Neural progenitor cell (in vitro differentiated cells): ENCODE measurements around the gene CTXN1.

Experiments used
- CTCF ChIP-seq: fragments of 200-600 bp; sonication (generic); IDR thresholded peaks from 2 replicates; pipeline ENCODE4 v1.5.1; 2017; ENCODE audit warnings: antibody characterized with exemption, mild to moderate bottlenecking
- EZH2 ChIP-seq: fragments of 200-600 bp; sonication (generic); IDR thresholded peaks from 2 replicates; pipeline ENCODE4 v1.6.1; 2017; ENCODE audit warnings: antibody characterized with exemption, mild to moderate bottlenecking, moderate library complexity
- EZH2phosphoT487 ChIP-seq: fragments of 200-600 bp; sonication (generic); IDR thresholded peaks from 2 replicates; pipeline ENCODE4 v1.6.1; 2017; ENCODE audit warnings: antibody characterized with exemption

GRCh38 chr19:7901337-7901736 lies 24.6 kb downstream of the CTXN1 start:
- TF ChIP-seq EZH2 (no peak), CTCF (no peak), EZH2phosphoT487 (no peak)
